Measurements from ENCODE around the gene FAM234B.
"Not testable (repeated sequence)": the region's sequence is repeated elsewhere in the genome, so short reads cannot be mapped to it uniquely, and the experiment has no call there.

FAM234B gene

GRCh38 chr12:13023811-13024530 lies 20.2 kb upstream of the FAM234B start:
- no peak for DNase-seq

DNA sequence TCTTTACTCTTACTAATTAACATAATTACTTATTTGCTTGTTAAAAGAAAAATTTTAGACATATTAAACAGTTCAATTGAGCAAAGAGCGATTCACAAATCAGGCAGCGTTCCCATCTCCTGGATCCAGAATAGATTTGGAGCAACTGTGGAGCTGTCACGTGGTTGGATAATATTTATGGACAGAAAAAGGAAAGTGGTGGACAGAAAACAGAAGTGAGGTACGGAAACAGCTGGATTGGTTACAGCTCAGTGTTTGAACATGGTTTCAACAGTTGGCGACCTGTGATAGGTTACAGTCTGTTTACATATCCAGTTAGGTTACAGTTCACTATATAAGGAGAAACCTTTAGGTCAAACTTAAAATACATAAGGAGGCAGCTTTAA lies 19.7 kb upstream of the FAM234B start:
- no peak for DNase-seq

GRCh38 chr12:13026286-13026685 lies 17.9 kb upstream of the FAM234B start:
- DNase-seq, result no peak

- no peak for DNase-seq
Measured at GRCh38 chr12:13027032-13027431, 17.1 kb upstream of the FAM234B start.

GRCh38 chr12:13027508-13027907 lies 16.7 kb upstream of the FAM234B start:
- no peak for DNase-seq

DNA sequence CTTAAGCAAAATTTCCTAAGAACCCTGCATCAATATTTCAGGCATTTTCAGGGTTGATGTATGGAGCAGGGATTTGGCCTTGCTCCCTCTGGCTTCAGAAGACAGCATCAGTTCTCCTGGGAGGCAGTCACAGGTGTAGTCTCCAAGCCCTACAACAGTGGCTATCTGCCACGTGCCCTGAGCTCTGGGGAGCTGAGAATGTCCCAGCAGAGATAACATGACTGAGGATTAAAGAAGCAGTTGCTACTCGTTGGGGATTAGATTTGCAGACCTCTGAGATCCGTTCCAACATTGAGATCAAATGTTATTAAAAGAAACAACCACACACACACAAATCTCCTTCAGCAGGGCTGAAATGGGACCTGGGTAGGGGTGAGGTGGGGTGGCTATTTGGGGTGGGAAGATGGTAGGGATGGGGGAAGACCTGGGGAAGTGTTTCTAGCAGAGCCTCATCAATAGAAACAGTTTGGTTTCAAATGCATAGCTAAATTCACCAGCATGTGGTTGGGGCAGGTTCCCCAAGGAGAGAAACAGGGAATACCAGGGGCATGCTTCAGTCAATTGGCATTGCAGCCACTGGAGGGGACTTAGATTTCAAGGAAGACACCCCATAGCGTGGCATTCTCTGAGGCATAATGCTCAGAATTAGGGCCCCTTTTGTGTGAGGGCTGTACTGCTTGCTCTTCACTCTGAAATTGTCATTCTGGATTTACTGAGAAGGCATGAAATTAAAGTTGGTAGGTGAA lies 15.2 kb upstream of the FAM234B start:
- no peak for DNase-seq

- no peak for DNase-seq
Measured at GRCh38 chr12:13030541-13031291, 13.5 kb upstream of the FAM234B start.

- no peak for DNase-seq
Measured at GRCh38 chr12:13032164-13032563, 12.0 kb upstream of the FAM234B start.

GRCh38 chr12:13033476-13033875 lies 10.7 kb upstream of the FAM234B start:
- DNase-seq, result no peak

DNA sequence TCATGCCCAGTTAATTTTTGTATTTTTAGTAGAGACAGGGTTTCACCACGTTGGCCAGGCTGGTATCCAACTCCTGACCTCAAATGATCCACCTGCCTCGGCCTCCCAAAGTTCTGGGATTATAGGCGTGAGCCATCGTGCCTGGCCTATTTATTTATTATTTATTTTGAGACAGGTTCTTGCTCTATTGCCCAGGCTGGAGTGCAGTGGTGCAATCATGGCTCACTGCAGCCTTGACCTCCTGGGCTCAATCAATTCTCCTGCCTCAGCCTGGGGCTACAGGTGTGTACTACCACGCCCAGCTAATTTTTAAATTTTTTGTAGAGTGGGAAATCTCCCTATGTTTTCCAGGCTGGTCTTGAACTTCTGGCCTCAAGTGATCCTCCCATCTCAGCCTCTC lies 8.8 kb upstream of the FAM234B start:
- DNase-seq, result not testable (repeated sequence)

- DNase-seq, result no peak
Measured at GRCh38 chr12:13036881-13037280, 7.3 kb upstream of the FAM234B start.

- no peak for DNase-seq
Measured at GRCh38 chr12:13038491-13039161, 5.6 kb upstream of the FAM234B start.

DNA sequence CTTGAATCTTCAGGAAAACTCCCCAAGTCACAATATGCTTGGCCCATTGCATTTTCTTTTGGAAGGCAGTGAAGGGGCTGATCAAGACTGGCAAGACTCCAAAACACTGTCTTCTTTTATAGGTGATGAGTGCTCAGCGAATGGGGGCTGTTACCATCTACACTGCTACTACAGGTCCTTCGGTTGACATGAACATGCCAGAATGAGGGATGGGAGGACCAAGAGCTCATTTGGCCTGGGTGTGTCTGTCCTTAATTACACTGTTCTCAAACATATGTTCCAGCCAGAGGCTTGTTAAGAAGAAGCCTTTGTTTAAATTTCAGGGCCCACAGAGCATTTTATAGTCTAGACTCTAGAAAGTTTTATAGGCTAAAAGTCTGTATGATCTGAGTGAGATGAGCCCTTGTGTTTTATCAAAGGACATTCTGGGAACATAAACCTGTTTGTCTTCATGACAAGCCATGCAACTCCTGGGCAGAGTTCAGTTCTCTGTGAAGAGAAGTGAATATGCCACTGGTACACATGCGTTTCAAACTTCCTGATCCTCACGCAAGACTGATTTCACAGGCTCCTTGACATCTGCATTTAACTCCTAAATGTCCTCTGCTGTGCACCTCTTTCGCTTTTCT lies 4.7 kb upstream of the FAM234B start:
- DNase-seq, result no peak

DNA sequence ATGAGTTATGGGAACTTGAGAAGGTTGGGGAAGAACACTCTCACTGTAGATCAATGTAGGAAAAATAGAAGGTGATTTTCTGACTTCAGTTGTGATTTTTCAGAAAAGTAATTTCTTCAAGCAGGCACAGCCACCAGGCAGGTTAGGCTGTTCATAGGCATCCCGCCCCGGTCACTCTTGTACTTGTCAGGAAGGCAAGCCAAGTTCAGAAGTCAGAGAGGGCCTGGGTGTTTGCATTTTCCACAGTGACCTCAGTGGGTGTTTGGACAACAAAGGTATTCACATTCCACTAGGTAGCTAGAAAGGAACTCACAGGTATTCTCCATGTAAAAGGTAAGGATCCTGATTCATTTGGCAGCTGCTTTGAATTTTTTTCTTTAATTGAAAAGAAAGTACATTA lies 3.0 kb upstream of the FAM234B start:
- DNase-seq, result no peak

GRCh38 chr12:13042666-13043230 lies 1.4 kb upstream of the FAM234B start:
- no peak for DNase-seq

DNA sequence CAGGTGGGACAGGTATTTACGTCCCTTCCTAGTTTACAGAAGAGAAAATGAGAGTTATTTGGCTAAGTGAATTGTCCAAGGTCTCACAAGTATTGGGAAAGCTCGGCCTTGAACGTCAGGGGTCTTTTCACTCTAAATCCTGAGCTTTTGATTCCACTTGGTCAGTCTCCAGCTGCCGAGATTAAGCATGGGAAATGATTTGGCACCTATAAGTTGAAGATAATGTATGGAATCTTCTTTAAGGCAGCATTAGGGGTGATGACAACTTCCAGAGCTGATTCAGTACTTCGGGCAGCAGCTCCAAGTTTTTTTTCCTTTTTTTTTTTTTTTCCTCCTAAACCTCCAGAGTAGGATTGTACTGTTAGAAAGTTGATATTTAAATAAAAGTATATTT lies 722 bp downstream of the FAM234B start:
- DNase-seq, result no peak

DNA sequence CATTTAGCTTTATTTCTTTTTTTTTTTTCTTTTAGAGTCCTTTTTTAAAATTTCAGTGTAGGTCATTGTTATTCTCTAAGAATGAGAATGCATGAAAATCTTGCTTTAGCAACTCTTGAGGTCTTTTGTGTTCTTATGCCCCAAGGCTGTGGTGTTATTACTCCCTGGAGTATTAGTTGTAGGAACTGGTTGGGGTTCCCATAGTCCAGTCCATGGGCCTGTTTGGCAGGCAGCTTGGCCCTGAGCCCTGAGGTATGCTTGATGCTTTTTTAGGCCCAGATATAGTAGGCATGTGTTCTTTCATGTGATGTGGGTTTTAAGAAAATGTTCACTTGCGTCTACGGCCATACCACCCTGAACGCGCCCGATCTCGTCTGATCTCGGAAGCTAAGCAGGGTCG lies 1.6 kb downstream of the FAM234B start:
- DNase-seq, result no peak

DNA sequence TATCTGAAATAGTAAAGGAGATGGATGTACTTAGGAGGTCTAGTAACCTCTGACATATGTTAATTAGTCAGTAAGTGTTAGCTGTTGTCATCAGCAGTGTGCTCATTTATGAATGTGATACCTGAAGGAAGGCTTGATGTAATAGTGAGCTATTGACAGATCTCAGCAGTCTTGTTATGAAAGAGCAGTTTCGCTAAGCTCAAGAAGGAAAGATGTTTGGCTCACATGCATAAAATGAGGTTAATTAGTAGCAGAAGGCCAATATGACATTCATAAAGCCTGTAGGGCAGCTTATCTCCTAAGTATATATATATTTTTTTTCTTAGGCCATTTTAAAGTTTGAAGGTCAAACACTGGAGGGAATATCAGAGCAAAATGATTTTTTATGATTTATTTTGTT lies 2.8 kb downstream of the FAM234B start:
- no peak for DNase-seq

DNA sequence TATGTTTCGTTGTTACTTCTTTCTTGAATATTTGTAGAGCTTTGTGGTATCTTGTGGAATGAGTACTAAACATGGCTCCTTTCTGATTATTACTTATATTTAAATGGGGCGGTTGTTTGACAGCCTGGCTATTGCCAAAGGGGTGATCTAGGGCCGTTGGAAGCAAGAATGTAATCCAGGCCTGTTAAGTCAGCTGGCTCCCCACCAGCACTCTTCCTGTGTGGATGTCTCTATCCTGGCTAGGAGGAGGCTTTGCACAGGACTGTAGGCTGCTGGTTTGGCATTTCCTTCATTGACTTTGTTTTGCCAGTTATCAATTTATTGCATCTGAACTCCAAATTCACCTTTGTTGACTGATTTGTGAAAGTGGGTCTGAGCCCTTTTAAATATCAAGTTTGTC lies 5.6 kb downstream of the FAM234B start:
- DNase-seq, result no peak

DNA sequence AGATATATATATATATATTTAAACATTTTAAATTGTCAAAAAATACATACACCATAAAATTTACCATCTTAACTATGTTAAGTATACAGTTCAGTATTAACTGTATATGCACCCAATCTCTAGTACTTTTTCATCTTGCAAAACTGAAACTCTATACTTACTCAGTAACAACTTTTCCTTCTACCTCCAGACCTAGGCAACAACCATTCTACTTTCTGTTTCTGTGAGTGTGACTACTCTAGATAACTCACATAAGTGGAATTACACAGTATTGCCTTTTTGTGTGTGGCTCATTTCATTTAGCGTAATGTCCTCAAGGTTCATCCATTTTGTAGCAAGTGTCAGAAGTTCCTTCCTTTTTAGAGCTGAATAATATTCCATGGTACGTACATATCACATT lies 8.2 kb downstream of the FAM234B start:
- DNase-seq, result no peak

DNA sequence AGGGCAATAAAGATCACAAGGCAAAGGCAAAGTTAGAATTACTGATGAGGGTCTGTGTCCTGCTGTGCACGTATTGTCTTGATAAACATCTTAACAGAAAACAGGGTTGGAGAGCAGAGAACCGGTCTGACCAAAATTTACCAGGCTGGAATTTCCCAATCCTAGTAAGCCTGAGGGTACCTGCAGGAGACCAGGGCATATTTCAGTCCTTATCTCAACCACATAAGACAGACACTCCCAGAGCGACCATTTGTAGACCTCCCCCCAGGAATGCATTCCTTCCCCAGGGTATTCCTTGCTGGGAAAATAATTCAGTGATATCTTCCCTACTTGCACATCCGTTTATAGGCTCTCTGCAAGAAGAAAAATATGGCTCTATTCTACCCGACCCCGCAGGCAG lies 9.4 kb downstream of the FAM234B start:
- not testable (repeated sequence) for DNase-seq

DNA sequence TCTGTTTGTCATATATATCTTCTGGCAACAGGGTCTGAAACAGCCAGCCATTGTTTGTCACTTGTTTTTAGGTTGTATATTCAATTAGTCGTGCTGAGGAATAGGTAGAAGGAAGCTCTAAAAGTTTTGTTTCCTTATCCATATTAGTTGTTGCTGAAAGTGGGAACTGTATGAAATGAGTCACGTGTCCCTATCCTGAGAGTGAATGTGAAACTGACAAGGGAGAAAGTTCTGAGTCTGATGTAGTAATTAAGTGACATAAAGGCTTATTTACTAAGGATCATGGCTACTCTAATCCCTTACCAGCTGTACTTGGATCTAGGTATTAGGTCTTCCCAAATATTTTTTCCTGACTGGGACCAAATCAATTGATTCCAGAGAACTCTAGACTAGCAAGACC lies 16.4 kb downstream of the FAM234B start:
- no peak for DNase-seq

- DNase-seq, result no peak
Measured at GRCh38 chr12:13061377-13061776, 17.2 kb downstream of the FAM234B start.
